ENCODE data around the gene INPP5A.

GRCh38 chr10:132558516-132559413, 21.2 kb downstream of the INPP5A start:
- TF ChIP-seq CTCF (IDR thresholded peaks at IDR 0.05) = no peak
- TF ChIP-seq POLR2A (IDR thresholded peaks at IDR 0.05) = no peak

Data from lower leg skin (tissue), 3 donors.